ENCODE results near the gene CTRL. TPM values are rescaled to one million over a fixed set of nuclear protein-coding genes. Genes with fewer than 3 reads are reported as not detected.

The CTRL gene
- total RNA-seq, 1 donor from 2014 or later, result 0.96 TPM

DNA sequence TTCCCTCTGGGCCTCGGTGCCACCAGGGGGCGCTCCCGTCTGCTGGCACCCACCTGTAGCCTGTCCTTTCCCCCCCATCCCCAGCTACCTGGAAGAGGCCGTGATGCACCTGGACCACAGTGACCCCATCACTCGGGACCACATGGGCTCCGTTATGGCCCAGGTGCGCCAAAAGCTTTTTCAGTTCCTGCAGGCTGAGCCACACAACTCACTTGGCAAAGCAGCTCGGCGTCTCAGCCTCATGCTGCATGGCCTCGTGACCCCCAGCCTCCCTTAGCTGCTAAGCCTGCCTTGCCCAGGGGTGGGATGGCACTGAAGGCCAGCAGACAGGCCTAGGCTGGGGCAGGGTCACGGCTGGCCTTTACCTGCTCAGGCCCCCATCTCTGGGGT lies 47.8 kb downstream of the CTRL start:
- DNase-seq, result peak; percentile 87
- H3K36me3 ChIP-seq, result peaks cover 54% of the 10 kb centered on the region
- peaks cover 4% of the 10 kb centered on the region for H3K4me1 ChIP-seq
- no peak overlapping the region for H3K27ac ChIP-seq
- peak; percentile 75 for ATAC-seq
- TF ChIP-seq, protein P1, sequence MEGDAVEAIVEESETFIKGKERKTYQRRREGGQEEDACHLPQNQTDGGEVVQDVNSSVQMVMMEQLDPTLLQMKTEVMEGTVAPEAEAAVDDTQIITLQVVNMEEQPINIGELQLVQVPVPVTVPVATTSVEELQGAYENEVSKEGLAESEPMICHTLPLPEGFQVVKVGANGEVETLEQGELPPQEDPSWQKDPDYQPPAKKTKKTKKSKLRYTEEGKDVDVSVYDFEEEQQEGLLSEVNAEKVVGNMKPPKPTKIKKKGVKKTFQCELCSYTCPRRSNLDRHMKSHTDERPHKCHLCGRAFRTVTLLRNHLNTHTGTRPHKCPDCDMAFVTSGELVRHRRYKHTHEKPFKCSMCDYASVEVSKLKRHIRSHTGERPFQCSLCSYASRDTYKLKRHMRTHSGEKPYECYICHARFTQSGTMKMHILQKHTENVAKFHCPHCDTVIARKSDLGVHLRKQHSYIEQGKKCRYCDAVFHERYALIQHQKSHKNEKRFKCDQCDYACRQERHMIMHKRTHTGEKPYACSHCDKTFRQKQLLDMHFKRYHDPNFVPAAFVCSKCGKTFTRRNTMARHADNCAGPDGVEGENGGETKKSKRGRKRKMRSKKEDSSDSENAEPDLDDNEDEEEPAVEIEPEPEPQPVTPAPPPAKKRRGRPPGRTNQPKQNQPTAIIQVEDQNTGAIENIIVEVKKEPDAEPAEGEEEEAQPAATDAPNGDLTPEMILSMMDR (IDR thresholded peaks at IDR 0.05), result peak; percentile 91
- intact Hi-C loops (cut with DNase I), result loop anchor here (10.0 kb wide), 1 partner anchor 161 kb away; no protein-coding TSS in a partner anchor
- H3K27me3 ChIP-seq, result no peaks in the 10 kb centered on the region
- no peaks in the 10 kb centered on the region for H3K9me3 ChIP-seq
- no peak overlapping the region for H3K4me3 ChIP-seq

- H3K9me3 ChIP-seq, result no peaks in the 10 kb centered on the region
- TF ChIP-seq, protein P1 (IDR thresholded peaks at IDR 0.05), result no peak
- H3K4me1 ChIP-seq, result peaks cover 4% of the 10 kb centered on the region
- H3K36me3 ChIP-seq, result peaks cover 60% of the 10 kb centered on the region
- H3K27me3 ChIP-seq, result no peaks in the 10 kb centered on the region
- ATAC-seq, result no peak
- DNase-seq, result no peak
- H3K4me3 ChIP-seq, result no peak overlapping the region
- intact Hi-C loops (cut with DNase I), result loop anchor here (10.0 kb wide), 1 partner anchor 161 kb away; no protein-coding TSS in a partner anchor
- H3K27ac ChIP-seq, result no peak overlapping the region
These were observed 48.4 kb downstream of the CTRL start for GRCh38 chr16:67883146-67883871.

DNA sequence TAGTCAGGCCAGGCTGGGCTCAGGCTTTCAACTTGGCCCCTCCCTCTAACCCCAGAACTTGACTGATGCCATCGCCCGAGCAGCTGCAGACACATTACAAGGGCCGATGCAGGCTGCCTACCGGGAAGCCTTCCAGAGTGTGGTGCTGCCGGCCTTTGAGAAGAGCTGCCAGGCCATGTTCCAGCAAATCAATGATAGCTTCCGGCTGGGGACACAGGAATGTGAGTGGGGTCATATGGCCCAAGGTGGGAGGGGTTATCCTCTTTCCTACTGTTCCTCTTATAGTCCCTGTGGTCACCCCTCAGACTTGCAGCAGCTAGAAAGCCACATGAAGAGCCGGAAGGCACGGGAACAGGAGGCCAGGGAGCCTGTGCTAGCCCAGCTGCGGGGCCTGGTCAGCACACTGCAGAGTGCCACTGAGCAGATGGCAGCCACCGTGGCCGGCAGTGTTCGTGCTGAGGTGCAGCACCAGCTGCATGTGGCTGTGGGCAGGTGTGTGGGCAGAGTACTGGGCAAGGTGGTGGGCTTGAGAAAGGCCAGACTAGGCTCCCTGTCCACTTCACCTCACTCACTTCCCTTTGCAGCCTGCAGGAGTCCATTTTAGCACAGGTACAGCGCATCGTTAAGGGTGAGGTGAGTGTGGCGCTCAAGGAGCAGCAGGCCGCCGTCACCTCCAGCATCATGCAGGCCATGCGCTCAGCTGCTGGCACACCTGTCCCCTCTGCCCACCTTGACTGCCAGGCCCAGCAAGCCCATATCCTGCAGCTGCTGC lies 49.1 kb downstream of the CTRL start:
- DNase-seq, result no peak
- Histone ChIP-seq H3K9me3 (no peaks in the 10 kb centered on the region), H3K4me1 (peaks cover 4% of the 10 kb centered on the region), H3K36me3 (peaks cover 67% of the 10 kb centered on the region), H3K27ac (no peak overlapping the region), H3K4me3 (no peak overlapping the region), H3K27me3 (no peaks in the 10 kb centered on the region)
- TF ChIP-seq, protein P1 (IDR thresholded peaks at IDR 0.05), result no peak
- intact Hi-C loops (cut with DNase I), result loop anchor here (10.0 kb wide), 1 partner anchor 162 kb away; no protein-coding TSS in a partner anchor
- no peak for ATAC-seq

DNA sequence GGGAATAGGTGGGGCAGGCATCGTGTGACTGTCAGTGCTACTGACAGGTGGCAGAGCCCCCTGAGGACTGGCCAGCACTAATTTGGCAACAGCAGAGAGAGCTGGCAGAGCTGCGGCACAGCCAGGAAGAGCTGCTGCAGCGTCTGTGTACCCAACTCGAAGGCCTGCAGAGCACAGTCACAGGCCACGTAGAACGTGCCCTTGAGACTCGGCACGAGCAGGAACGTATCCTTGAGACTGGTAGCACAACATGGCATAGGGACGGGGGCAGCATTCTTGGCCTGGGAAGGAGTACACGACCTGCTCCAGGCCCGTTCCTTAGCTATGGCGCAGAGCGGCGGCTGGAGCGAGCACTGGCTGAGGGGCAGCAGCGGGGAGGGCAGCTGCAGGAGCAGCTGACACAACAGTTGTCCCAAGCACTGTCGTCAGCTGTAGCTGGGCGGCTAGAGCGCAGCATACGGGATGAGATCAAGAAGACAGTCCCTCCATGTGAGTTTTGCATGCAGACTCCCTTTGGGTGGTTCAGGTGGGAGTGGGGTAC lies 50.0 kb downstream of the CTRL start:
- Histone ChIP-seq H3K4me1 (peaks cover 4% of the 10 kb centered on the region), H3K27ac (no peak overlapping the region), H3K27me3 (no peaks in the 10 kb centered on the region), H3K4me3 (no peak overlapping the region), H3K9me3 (no peaks in the 10 kb centered on the region), H3K36me3 (peaks cover 76% of the 10 kb centered on the region)
- intact Hi-C loops (cut with DNase I), result loop anchor here (10.0 kb wide), 1 partner anchor 163 kb away; no protein-coding TSS in a partner anchor
- TF ChIP-seq, protein P1 (IDR thresholded peaks at IDR 0.05), result no peak
- DNase-seq, result no peak
- no peak for ATAC-seq

DNA sequence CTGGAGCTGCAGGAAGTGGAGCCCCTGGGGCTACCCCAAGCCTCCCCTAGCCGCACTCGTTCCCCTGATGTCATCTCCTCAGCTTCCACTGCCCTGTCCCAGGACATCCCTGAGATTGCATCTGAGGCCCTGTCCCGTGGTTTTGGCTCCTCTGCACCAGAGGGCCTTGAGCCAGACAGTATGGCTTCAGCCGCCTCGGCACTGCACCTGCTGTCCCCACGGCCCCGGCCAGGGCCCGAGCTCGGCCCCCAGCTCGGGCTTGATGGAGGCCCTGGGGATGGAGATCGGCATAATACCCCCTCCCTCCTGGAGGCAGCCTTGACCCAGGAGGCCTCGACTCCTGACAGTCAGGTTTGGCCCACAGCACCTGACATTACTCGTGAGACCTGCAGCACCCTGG lies 51.1 kb downstream of the CTRL start:
- TF ChIP-seq, protein P1 (IDR thresholded peaks at IDR 0.05), result no peak
- peaks cover 4% of the 10 kb centered on the region for H3K4me1 ChIP-seq
- H3K27ac ChIP-seq, result no peak overlapping the region
- no peaks in the 10 kb centered on the region for H3K27me3 ChIP-seq
- DNase-seq, result no peak
- H3K36me3 ChIP-seq, result peaks cover 75% of the 10 kb centered on the region
- intact Hi-C loops (cut with DNase I), result loop anchor here (10.0 kb wide), 1 partner anchor 164 kb away; no protein-coding TSS in a partner anchor
- no peak overlapping the region for H3K4me3 ChIP-seq
- no peak for ATAC-seq
- no peaks in the 10 kb centered on the region for H3K9me3 ChIP-seq
